HG02852 (cell line): ENCODE data around the gene HOXC13.

ENCODE experiments used
- ATAC-seq: cut with Tn5 transposase; IDR thresholded peaks from one replicate; pipeline ENCODE4 v1.9.1; 2021; ENCODE audit warnings: mild to moderate bottlenecking, moderate library complexity; ENCODE audit not compliant: unreplicated experiment

Gene HOXC13

DNA sequence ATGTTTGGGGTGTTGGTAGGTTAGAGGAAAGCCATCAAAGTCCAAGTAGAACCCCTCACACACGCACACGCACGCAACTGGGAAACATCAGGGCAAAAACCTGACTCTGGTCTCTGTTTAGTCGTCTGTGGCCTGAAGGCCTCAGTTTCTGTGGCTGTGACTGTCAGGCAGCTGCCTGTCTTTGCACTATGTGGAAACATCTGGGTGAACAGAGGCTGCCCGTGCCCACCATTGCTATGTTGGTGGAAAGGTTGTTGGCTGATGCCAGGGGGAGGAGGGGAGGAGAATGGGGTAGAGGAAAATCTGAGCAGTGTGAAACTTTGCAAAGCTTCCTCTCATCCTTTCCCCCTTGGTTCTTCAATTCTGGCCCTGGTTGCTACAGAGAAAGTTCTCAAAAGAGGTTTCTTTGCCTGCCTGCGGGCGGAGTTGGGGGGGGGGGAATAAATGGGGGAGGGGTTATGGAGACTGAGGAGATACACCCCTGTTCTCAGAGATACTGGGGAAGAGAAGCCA, 53.8 kb downstream of the HOXC13 start:
- no peak for ATAC-seq

DNA sequence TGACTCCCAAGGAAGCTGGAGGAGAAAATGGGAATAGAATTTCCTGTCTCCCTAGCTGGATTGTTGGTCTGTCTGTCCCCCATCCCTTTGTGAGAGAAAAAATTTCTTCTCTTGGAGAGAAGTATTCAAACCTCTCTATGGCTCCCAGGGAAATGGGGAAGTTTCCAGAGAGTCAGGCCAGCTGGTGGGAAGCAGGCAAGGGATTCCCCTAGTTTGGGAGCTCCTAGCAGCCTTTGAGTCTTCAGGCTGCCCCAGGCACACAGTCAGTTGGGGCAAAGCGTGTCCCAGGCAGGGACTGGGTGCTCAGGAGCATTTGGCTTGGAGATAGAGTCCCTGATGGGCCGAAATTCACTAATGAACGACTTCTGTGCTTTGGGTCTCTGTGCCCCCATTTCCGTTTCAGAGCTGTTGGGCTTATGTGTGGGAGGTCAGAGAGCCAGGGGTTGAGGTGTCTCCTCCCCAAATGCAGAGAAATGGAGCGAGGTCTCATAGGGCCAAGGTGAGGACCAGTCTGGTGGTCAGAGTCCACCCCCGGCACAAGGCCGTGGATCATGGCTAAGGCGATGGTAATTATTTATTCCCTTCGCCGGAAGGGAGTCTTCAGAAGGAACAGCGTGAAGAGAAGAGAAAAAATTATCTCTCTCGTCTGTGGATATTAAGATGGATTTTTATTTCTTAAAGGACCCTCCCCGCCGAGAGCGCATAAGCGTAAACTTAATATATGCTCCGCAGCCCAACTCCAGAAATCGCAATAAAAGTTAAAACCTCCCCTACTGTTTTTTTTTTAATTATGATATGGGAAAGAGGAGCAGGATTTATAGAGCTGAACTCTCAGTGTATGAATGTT, 54.8 kb downstream of the HOXC13 start:
- no peak for ATAC-seq

DNA sequence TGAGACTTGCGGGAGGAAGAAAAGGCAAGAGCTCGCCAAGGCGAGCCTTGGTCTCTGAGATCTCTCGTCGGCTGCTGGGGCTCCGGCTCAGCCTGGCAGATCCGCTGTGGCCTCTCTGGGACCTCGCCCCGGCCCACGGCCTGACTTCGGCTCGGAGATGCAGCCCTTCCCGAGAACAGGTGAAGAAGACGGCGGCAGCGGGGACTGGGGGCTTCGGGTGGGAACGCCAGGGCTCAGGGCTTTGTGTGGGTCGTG, 55.3 kb downstream of the HOXC13 start:
- no peak for ATAC-seq

DNA sequence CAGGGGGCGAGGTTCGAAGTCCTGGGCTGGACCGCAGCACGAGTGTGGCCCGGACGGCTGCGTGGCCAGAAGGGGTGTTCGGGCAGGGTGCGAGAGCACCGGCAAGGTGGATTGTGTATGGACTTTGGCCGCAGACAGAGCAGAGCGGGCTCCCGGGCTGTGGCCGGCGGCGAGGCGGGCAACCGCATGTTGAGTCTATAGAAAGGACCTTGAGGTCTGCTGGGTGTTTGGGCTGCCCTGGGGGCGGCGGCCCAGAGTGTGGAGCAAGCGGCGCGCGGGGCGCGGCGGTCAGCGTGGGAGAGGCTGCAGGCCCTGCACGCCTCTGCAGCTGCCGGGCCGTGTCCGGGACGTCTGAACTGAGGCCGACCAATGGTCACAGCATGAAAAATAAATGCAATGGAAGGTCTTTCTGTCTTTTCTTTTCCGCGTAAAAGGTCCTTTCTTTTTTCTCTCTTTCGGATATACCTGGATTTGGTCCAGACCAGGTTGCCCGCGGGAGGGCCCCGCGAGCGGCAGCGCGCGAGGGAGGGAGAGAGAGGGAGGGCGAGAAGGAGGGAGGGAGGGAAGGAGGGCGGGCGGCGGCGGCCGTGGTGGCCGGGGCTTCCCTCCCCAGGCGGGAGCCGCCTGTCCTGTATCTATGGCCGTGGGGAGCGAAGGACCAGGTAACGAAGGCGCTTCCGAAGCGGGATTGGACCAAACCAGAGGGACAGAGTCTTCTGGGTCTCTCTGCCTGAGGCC, 55.8 kb downstream of the HOXC13 start:
- no peak for ATAC-seq

DNA sequence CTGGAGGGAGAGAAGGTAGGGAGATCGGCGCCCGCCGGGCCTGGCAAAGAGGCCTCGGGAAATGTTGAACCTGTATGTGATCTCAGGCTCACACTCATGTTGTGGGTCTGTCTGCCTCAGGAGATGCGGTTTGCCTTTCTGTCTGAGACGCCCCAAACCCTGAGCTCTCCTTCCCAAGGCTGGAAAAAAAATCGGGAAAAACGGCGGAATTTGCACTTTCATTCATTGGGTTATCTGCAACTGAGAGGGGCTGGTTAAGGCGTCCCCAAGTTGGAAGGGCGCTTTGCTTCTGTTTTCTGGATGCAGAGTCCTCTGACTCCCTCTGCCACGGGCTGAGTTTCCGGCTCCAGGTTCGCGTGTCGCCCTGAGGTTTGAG, 56.4 kb downstream of the HOXC13 start:
- ATAC-seq, result no peak

DNA sequence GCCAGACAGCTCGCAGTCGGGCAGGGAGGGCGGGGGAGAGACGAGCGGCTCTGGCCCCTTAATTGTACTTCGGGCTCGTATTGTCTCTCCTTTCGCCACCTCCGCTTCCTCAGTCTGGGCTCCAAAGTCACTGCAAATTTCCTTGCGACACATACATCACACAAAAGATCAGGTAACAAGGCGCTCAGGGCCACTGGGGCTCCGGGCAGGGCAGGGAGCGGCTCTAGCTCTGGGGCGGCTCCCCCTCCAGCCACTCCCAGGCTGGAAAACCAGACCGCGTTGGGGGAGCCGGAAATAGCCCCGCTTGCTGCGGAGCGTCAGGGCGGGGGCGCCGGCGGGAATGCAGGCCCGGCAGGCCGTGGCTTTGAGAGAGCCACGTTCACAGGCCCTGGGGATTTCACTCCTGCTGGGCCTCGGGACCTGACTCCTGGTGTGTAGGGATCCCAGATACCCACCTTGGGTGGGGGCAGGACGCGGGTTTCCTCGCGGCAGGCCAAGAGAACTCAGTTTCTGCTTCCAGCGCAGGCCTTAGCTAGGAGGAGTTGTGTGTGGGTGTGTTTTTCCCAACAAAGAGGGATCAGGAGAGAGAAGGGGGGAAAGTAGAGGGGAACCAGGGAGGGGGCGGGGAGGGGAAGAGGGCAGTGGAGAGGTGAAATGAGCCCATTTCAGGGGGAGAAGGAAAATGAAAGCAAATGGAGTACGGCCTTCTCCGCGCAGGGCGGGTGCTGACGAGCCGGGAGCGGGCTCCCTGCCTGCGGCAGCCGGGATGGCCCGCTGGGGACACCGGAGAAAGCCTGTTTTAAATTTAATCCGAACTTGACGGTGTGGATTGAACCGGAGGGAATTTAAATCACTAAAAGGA, 57.0 kb downstream of the HOXC13 start:
- ATAC-seq, result no peak
